ENCODE results near the gene HSDL2.
A peak's percentile ranks its signal among the peaks of the same experiment; 100 is the strongest.

The HSDL2 gene

DNA sequence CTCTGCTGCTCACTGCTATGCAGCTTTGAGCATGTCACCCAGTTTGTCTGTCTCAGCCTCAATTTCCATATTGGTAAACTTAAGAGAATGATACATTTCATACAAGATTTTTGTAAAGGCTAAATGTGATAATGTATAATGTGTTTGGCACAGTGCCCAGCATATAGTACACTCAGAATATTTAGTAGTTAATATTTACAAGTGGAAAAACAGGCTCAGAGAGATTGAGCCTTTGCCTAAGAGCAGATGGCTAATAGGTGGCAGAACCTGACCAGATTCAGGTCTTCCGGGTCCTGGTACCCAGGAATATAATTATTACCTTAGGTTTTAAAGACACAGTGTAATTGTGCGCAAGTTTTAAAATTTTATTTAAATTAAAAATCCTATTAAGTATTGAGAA is 59.9 kb downstream of the HSDL2 start:
- TF ChIP-seq, protein P1, sequence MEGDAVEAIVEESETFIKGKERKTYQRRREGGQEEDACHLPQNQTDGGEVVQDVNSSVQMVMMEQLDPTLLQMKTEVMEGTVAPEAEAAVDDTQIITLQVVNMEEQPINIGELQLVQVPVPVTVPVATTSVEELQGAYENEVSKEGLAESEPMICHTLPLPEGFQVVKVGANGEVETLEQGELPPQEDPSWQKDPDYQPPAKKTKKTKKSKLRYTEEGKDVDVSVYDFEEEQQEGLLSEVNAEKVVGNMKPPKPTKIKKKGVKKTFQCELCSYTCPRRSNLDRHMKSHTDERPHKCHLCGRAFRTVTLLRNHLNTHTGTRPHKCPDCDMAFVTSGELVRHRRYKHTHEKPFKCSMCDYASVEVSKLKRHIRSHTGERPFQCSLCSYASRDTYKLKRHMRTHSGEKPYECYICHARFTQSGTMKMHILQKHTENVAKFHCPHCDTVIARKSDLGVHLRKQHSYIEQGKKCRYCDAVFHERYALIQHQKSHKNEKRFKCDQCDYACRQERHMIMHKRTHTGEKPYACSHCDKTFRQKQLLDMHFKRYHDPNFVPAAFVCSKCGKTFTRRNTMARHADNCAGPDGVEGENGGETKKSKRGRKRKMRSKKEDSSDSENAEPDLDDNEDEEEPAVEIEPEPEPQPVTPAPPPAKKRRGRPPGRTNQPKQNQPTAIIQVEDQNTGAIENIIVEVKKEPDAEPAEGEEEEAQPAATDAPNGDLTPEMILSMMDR (conservative IDR thresholded peaks at IDR 0.05) = no peak
- no peak for TF ChIP-seq ZFX (IDR thresholded peaks at IDR 0.05)
- no peak overlapping the region for H3K27ac ChIP-seq

- TF ChIP-seq ZFX (IDR thresholded peaks at IDR 0.05) = no peak
- TF ChIP-seq, protein P1 (conservative IDR thresholded peaks at IDR 0.05) = peak; percentile 72
- H3K27ac ChIP-seq = no peak overlapping the region
Observed at GRCh38 chr9:112443200-112443599, 63.3 kb downstream of the HSDL2 start.

GRCh38 chr9:112443636-112444035 is 63.7 kb downstream of the HSDL2 start:
- no peak overlapping the region for H3K27ac ChIP-seq
- TF ChIP-seq ZFX (IDR thresholded peaks at IDR 0.05) = no peak
- TF ChIP-seq, protein P1 (conservative IDR thresholded peaks at IDR 0.05) = no peak

- no peak overlapping the region for H3K27ac ChIP-seq
- no peak for TF ChIP-seq ZFX (IDR thresholded peaks at IDR 0.05)
- TF ChIP-seq, protein P1 (conservative IDR thresholded peaks at IDR 0.05) = no peak
Observed at GRCh38 chr9:112445196-112445595, 65.3 kb downstream of the HSDL2 start.

GRCh38 chr9:112446080-112446479 is 66.2 kb downstream of the HSDL2 start:
- TF ChIP-seq ZFX (IDR thresholded peaks at IDR 0.05) = no peak
- TF ChIP-seq, protein P1 (conservative IDR thresholded peaks at IDR 0.05) = no peak
- no peak overlapping the region for H3K27ac ChIP-seq

DNA sequence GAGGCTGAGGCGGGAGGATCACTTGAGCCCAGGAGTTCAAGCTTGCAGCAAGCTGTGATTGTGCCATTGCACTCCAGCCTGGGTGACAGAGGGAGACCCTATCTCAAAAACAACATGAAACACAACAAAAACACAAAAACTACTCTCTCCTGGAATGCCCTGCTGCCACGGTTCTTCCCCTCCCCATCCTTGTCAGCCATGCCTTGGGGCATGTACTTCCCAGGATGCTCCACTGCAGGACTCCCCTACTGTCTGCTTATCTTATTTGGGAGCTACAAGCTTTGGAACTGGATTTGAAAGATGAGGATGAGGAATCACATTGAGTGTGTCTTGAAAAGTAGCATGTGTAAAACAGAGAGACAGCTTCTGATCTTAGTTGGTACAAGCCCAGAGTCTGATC is 66.6 kb downstream of the HSDL2 start:
- no peak overlapping the region for H3K27ac ChIP-seq
- no peak for TF ChIP-seq ZFX (IDR thresholded peaks at IDR 0.05)

DNA sequence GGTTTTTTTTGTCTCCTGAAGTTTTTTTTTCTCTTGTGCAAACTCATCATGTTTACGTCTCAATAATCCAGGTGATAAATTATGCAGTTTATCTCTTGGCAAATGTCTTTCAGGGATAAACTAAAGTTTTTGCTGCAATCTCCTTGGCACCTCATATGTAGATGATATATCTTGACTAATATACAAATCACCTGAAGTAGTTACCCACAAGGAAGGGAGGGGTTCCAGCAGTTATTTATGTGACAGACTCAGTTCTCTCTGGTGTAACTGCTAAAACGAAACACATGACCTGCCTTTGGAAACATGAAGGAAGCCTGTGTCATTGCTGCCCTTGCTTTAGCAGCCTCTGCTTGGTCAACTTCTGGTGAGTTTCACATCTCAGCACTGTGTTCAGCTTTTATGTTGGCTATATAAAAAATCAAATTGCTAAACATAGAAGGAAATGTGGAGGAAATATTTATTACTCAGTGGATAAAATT is 67.4 kb downstream of the HSDL2 start:
- H3K27ac ChIP-seq = no peak overlapping the region

GRCh38 chr9:112462855-112463254 is 82.9 kb downstream of the HSDL2 start:
- no peak overlapping the region for H3K27ac ChIP-seq
- no peak for TF ChIP-seq ZFX (IDR thresholded peaks at IDR 0.05)
- TF ChIP-seq, protein P1 (conservative IDR thresholded peaks at IDR 0.05) = no peak

More for the DNA sequence above, 67.4 kb downstream of the HSDL2 start:
- TF ChIP-seq, protein P1 (conservative IDR thresholded peaks at IDR 0.05) = no peak
- TF ChIP-seq ZFX (IDR thresholded peaks at IDR 0.05) = no peak

All from C4-2B (cell line).